ENCODE data around the gene ANKRD65. TPM values are rescaled to one million over a fixed set of nuclear protein-coding genes. Genes with fewer than 3 reads are reported as not detected.

The ANKRD65 gene
- total and polyA plus RNA-seq, 12 donors = 0.22 to 3.4 (median 1.6) TPM

Other genes with a start within 250 kb of the ANKRD65 start
- not detected for gene TTLL10, start 247.4 kb downstream of the ANKRD65 start, total RNA-seq
- gene TTLL10, start 247.4 kb downstream of the ANKRD65 start, polyA plus RNA-seq = under 1 TPM in 2 of 3 donors, not detected in 1; 0.32 to 0.44 TPM
- under 1 TPM in 3 of 9 donors, not detected in 6; 0.27 to 0.90 (median 0.39) TPM for gene TNFRSF18, start 214.7 kb downstream of the ANKRD65 start, total RNA-seq
- gene TNFRSF18, start 214.7 kb downstream of the ANKRD65 start, polyA plus RNA-seq = 1 to 10 TPM in 1 of 3 donors, under 1 TPM in 1, not detected in 1; 0.64 to 1.5 TPM
- gene TNFRSF4, start 207.1 kb downstream of the ANKRD65 start, total RNA-seq = 1 to 10 TPM in 4 of 9 donors, under 1 TPM in 4, not detected in 1; 0.32 to 2.7 (median 0.94) TPM
- gene TNFRSF4, start 207.1 kb downstream of the ANKRD65 start, polyA plus RNA-seq = 1 to 10 TPM in 2 of 3 donors, not detected in 1; 4.7 to 6.9 TPM
- 100 to 1,000 TPM in 8 of 9 donors, 10 to 100 TPM in 1; 49.4 to 221 (median 165) TPM for gene SDF4, start 189.3 kb downstream of the ANKRD65 start, total RNA-seq
- 100 to 1,000 TPM; 129 to 131 (median 130) TPM for gene SDF4, start 189.3 kb downstream of the ANKRD65 start, polyA plus RNA-seq
- 10 to 100 TPM; 11.7 to 39.4 (median 19.7) TPM for gene B3GALT6, start 189.0 kb downstream of the ANKRD65 start, total RNA-seq
- 10 to 100 TPM in 2 of 3 donors, 1 to 10 TPM in 1; 7.2 to 14.1 (median 10.3) TPM for gene B3GALT6, start 189.0 kb downstream of the ANKRD65 start, polyA plus RNA-seq
- gene C1QTNF12, start 174.6 kb downstream of the ANKRD65 start, total RNA-seq = 1 to 10 TPM in 4 of 9 donors, under 1 TPM in 3, not detected in 2; 0.28 to 2.6 (median 1.1) TPM
- gene C1QTNF12, start 174.6 kb downstream of the ANKRD65 start, polyA plus RNA-seq = 1 to 10 TPM in 2 of 3 donors, not detected in 1; 3.0 to 4.3 TPM
- gene UBE2J2, start 147.4 kb downstream of the ANKRD65 start, total RNA-seq = 10 to 100 TPM; 30.1 to 56.1 (median 44.2) TPM
- 10 to 100 TPM; 49.8 to 74.4 (median 55.2) TPM for gene UBE2J2, start 147.4 kb downstream of the ANKRD65 start, polyA plus RNA-seq
- gene SCNN1D, start 140.8 kb downstream of the ANKRD65 start, total RNA-seq = 10 to 100 TPM in 1 of 9 donors, 1 to 10 TPM in 8; 1.1 to 22.4 (median 3.7) TPM
- 10 to 100 TPM in 2 of 3 donors, under 1 TPM in 1; 0.18 to 53.6 (median 31.8) TPM for gene SCNN1D, start 140.8 kb downstream of the ANKRD65 start, polyA plus RNA-seq
- gene ACAP3, start 113.3 kb downstream of the ANKRD65 start, total RNA-seq = 10 to 100 TPM; 18.1 to 81.5 (median 39.1) TPM
- gene ACAP3, start 113.3 kb downstream of the ANKRD65 start, polyA plus RNA-seq = 100 to 1,000 TPM in 2 of 3 donors, 1 to 10 TPM in 1; 5.0 to 385 (median 138) TPM
- 10 to 100 TPM; 13.8 to 43.8 (median 24.1) TPM for gene PUSL1, start 112.7 kb downstream of the ANKRD65 start, total RNA-seq
- gene PUSL1, start 112.7 kb downstream of the ANKRD65 start, polyA plus RNA-seq = 10 to 100 TPM in 2 of 3 donors, 1 to 10 TPM in 1; 2.5 to 43.4 (median 32.2) TPM
- gene INTS11, start 96.6 kb downstream of the ANKRD65 start, total RNA-seq = 100 to 1,000 TPM in 2 of 9 donors, 10 to 100 TPM in 7; 53.0 to 129 (median 68.3) TPM
- gene INTS11, start 96.6 kb downstream of the ANKRD65 start, polyA plus RNA-seq = 100 to 1,000 TPM in 2 of 3 donors, 10 to 100 TPM in 1; 87.7 to 601 (median 316) TPM
- 10 to 100 TPM; 10.5 to 53.0 (median 30.4) TPM for gene CPTP, start 96.5 kb downstream of the ANKRD65 start, total RNA-seq
- gene CPTP, start 96.5 kb downstream of the ANKRD65 start, polyA plus RNA-seq = 10 to 100 TPM in 2 of 3 donors, 1 to 10 TPM in 1; 2.9 to 45.8 (median 27.5) TPM
- gene TAS1R3, start 90.0 kb downstream of the ANKRD65 start, total RNA-seq = under 1 TPM; 0.06 to 0.86 (median 0.52) TPM
- under 1 TPM; 0.05 to 0.72 (median 0.61) TPM for gene TAS1R3, start 90.0 kb downstream of the ANKRD65 start, polyA plus RNA-seq
- gene DVL1, start 71.9 kb downstream of the ANKRD65 start, total RNA-seq = 100 to 1,000 TPM in 3 of 9 donors, 10 to 100 TPM in 6; 55.8 to 137 (median 88.6) TPM
- 100 to 1,000 TPM in 2 of 3 donors, 1 to 10 TPM in 1; 4.0 to 279 (median 144) TPM for gene DVL1, start 71.9 kb downstream of the ANKRD65 start, polyA plus RNA-seq
- 100 to 1,000 TPM in 1 of 9 donors, 10 to 100 TPM in 8; 17.5 to 104 (median 42.8) TPM for gene MXRA8, start 62.7 kb downstream of the ANKRD65 start, total RNA-seq
- gene MXRA8, start 62.7 kb downstream of the ANKRD65 start, polyA plus RNA-seq = 10 to 100 TPM in 2 of 3 donors, 1 to 10 TPM in 1; 8.4 to 90.3 (median 70.8) TPM
- gene AURKAIP1, start 46.1 kb downstream of the ANKRD65 start, total RNA-seq = 100 to 1,000 TPM in 8 of 9 donors, 10 to 100 TPM in 1; 89.6 to 260 (median 155) TPM
- gene AURKAIP1, start 46.1 kb downstream of the ANKRD65 start, polyA plus RNA-seq = 100 to 1,000 TPM in 2 of 3 donors, 10 to 100 TPM in 1; 44.2 to 317 (median 226) TPM
- 100 to 1,000 TPM in 7 of 9 donors, 10 to 100 TPM in 2; 53.4 to 264 (median 165) TPM for gene CCNL2, start 21.9 kb downstream of the ANKRD65 start, total RNA-seq
- gene CCNL2, start 21.9 kb downstream of the ANKRD65 start, polyA plus RNA-seq = 100 to 1,000 TPM in 2 of 3 donors, 10 to 100 TPM in 1; 65.2 to 893 (median 593) TPM
- 100 to 1,000 TPM in 8 of 9 donors, 10 to 100 TPM in 1; 98.9 to 276 (median 160) TPM for gene MRPL20, start 14.0 kb downstream of the ANKRD65 start, total RNA-seq
- gene MRPL20, start 14.0 kb downstream of the ANKRD65 start, polyA plus RNA-seq = 100 to 1,000 TPM; 116 to 175 (median 134) TPM
- 10 to 100 TPM in 8 of 9 donors, 1 to 10 TPM in 1; 4.7 to 49.0 (median 30.0) TPM for gene VWA1, start 14.4 kb upstream of the ANKRD65 start, total RNA-seq
- 10 to 100 TPM in 2 of 3 donors, under 1 TPM in 1; 0.99 to 39.3 (median 25.9) TPM for gene VWA1, start 14.4 kb upstream of the ANKRD65 start, polyA plus RNA-seq
- 1 to 10 TPM in 2 of 9 donors, under 1 TPM in 4, not detected in 3; under 0.01 to 1.4 (median 0.52) TPM for gene ATAD3C, start 28.4 kb upstream of the ANKRD65 start, total RNA-seq
- gene ATAD3C, start 28.4 kb upstream of the ANKRD65 start, polyA plus RNA-seq = 1 to 10 TPM in 1 of 3 donors, under 1 TPM in 2; 0.09 to 1.2 (median 0.72) TPM
- 10 to 100 TPM in 6 of 9 donors, 1 to 10 TPM in 3; 6.3 to 30.3 (median 11.2) TPM for gene ATAD3B, start 50.5 kb upstream of the ANKRD65 start, total RNA-seq
- gene ATAD3B, start 50.5 kb upstream of the ANKRD65 start, polyA plus RNA-seq = 100 to 1,000 TPM in 1 of 3 donors, 10 to 100 TPM in 1, 1 to 10 TPM in 1; 5.3 to 109 (median 48.4) TPM
- 10 to 100 TPM; 16.9 to 46.3 (median 29.0) TPM for gene ATAD3A, start 90.9 kb upstream of the ANKRD65 start, total RNA-seq
- gene ATAD3A, start 90.9 kb upstream of the ANKRD65 start, polyA plus RNA-seq = 10 to 100 TPM in 2 of 3 donors, 1 to 10 TPM in 1; 7.8 to 40.7 (median 25.1) TPM
- gene TMEM240, start 119.3 kb upstream of the ANKRD65 start, total RNA-seq = 1 to 10 TPM in 8 of 9 donors, under 1 TPM in 1; 0.95 to 7.0 (median 3.9) TPM
- 10 to 100 TPM in 1 of 3 donors, 1 to 10 TPM in 1, not detected in 1; 5.5 to 12.4 TPM for gene TMEM240, start 119.3 kb upstream of the ANKRD65 start, polyA plus RNA-seq
- 100 to 1,000 TPM in 5 of 9 donors, 10 to 100 TPM in 4; 50.1 to 219 (median 107) TPM for gene SSU72, start 153.6 kb upstream of the ANKRD65 start, total RNA-seq
- gene SSU72, start 153.6 kb upstream of the ANKRD65 start, polyA plus RNA-seq = 100 to 1,000 TPM in 2 of 3 donors, 10 to 100 TPM in 1; 84.2 to 132 (median 108) TPM
- gene FNDC10, start 178.9 kb upstream of the ANKRD65 start, total RNA-seq = 10 to 100 TPM in 8 of 9 donors, 1 to 10 TPM in 1; 9.4 to 73.6 (median 33.7) TPM
- 10 to 100 TPM in 2 of 3 donors, 1 to 10 TPM in 1; 2.0 to 40.1 (median 39.7) TPM for gene FNDC10, start 178.9 kb upstream of the ANKRD65 start, polyA plus RNA-seq
- 100 to 1,000 TPM in 2 of 9 donors, 10 to 100 TPM in 7; 25.5 to 158 (median 85.3) TPM for gene MIB2, start 194.2 kb upstream of the ANKRD65 start, total RNA-seq
- gene MIB2, start 194.2 kb upstream of the ANKRD65 start, polyA plus RNA-seq = 100 to 1,000 TPM in 2 of 3 donors, 1 to 10 TPM in 1; 1.3 to 608 (median 224) TPM
- 10 to 100 TPM in 3 of 9 donors, 1 to 10 TPM in 6; 1.6 to 21.5 (median 7.8) TPM for gene MMP23B, start 210.9 kb upstream of the ANKRD65 start, total RNA-seq
- 10 to 100 TPM in 1 of 3 donors, 1 to 10 TPM in 1, not detected in 1; 9.8 to 28.0 TPM for gene MMP23B, start 210.9 kb upstream of the ANKRD65 start, polyA plus RNA-seq
- 10 to 100 TPM in 8 of 9 donors, 1 to 10 TPM in 1; 8.8 to 23.6 (median 16.7) TPM for gene CDK11B, start 237.7 kb upstream of the ANKRD65 start, total RNA-seq
- gene CDK11B, start 237.7 kb upstream of the ANKRD65 start, polyA plus RNA-seq = 10 to 100 TPM; 26.5 to 65.4 (median 43.6) TPM